H1 (cell line): ENCODE data around the gene CBLB. TPM values are rescaled to one million over a fixed set of nuclear protein-coding genes. Genes with fewer than 3 reads are reported as not detected.

ENCODE experiments used
- CTCF ChIA-PET: fragments of 300-600 bp; sonication (Branson Sonifier 250); formaldehyde crosslinking; loops from one replicate; lab custom pipeline; 2021; ENCODE audit not compliant: partially characterized antibody; lab: Charles Lee
- POLR2A ChIA-PET: fragments of 300-600 bp; sonication (Branson Sonifier 250); formaldehyde crosslinking; loops from one replicate; lab custom pipeline; 2021; ENCODE audit warnings: inconsistent platforms; ENCODE audit not compliant: partially characterized antibody; lab: Charles Lee
- DNase-seq, 2 experiments: peaks; one replicate each; pipeline versions ENCODE4 v3.0.0 to v3.0.0-alpha.2; 2010 to 2022; ENCODE audit warnings: low spot score in 2 of 2, low read depth in 1 of 2, mixed read lengths in 1 of 2
- FAIRE-seq: peaks from 2 replicates; lab custom pipeline; 2011; peaks lifted over from hg19 to GRCh38; lab: Jason Lieb, UNC
- H2AFZ ChIP-seq: 2 replicates; pipeline ENCODE4 v1.8.1; 2012; ENCODE audit warnings: low read length, inconsistent platforms
- H2AK5ac ChIP-seq: 2 replicates; pipeline ENCODE4 v1.6.1; 2013; ENCODE audit warnings: low read depth, low read length
- H2BK120ac ChIP-seq: replicated peaks from 2 replicates; pipeline ENCODE3; 2013; ENCODE audit warnings: low read depth, low read length, inconsistent platforms
- H2BK12ac ChIP-seq: 2 replicates; pipeline ENCODE4 v1.6.1; 2013; ENCODE audit warnings: low read depth, low read length
- H2BK15ac ChIP-seq: 2 replicates; pipeline ENCODE4 v1.6.1; 2013; ENCODE audit warnings: low read length
- H2BK20ac ChIP-seq: 2 replicates; pipeline ENCODE4 v1.6.1; 2013; ENCODE audit warnings: low read length
- H2BK5ac ChIP-seq: 2 replicates; pipeline ENCODE4 v1.6.1; 2013; ENCODE audit warnings: low read depth, low read length
- H3K14ac ChIP-seq: 2 replicates; pipeline ENCODE4 v1.6.1; 2013; ENCODE audit warnings: inconsistent platforms; ENCODE audit not compliant: insufficient read length
- H3K18ac ChIP-seq: 2 replicates; pipeline ENCODE4 v1.6.1; 2013; ENCODE audit warnings: low read length; ENCODE audit errors: extremely low read depth
- H3K23ac ChIP-seq: 2 replicates; pipeline ENCODE4 v1.6.1; 2013; ENCODE audit warnings: inconsistent platforms; ENCODE audit not compliant: insufficient read length
- H3K23me2 ChIP-seq: 2 replicates; pipeline ENCODE4 v1.6.1; 2013; ENCODE audit warnings: low read depth, low read length
- H3K27ac ChIP-seq: 2 replicates; pipeline ENCODE4 v1.6.1; 2011; ENCODE audit warnings: low read depth, low read length, inconsistent platforms
- H3K27me3 ChIP-seq, 4 experiments: replicated peaks in 1 of 4; 1 replicate in 1 of 4; 2 replicates in 3 of 4; pipeline versions ENCODE4 v1.6.1 to v1.8.1; 2011 to 2013; ENCODE audit warnings: low read length in 3 of 4, mild to moderate bottlenecking in 3 of 4, inconsistent platforms in 2 of 4, mixed read lengths in 2 of 4, moderate library complexity in 1 of 4; ENCODE audit not compliant: control insufficient read depth in 3 of 4, insufficient read depth in 3 of 4; ENCODE audit errors: extremely low read depth in 1 of 4
- H3K36me3 ChIP-seq, 4 experiments: 2 replicates each; pipeline versions ENCODE4 v1.6.1 to v1.8.1; 2011 to 2013; ENCODE audit warnings: mild to moderate bottlenecking in 4 of 4, low read length in 3 of 4, moderate library complexity in 2 of 4, control low read depth in 1 of 4, inconsistent platforms in 1 of 4; ENCODE audit not compliant: insufficient read depth in 4 of 4, control insufficient read depth in 2 of 4
- H3K4ac ChIP-seq: replicated peaks from 2 replicates; pipeline ENCODE3; 2013; ENCODE audit warnings: low read length, low read depth, mixed read lengths, inconsistent platforms; ENCODE audit not compliant: insufficient read length
- H3K4me1 ChIP-seq, 4 experiments: replicated peaks in 1 of 4; 1 replicate in 1 of 4; 2 replicates in 3 of 4; pipeline versions ENCODE4 v1.6.1 to v1.8.1; 2011 to 2013; ENCODE audit warnings: low read length in 3 of 4, inconsistent platforms in 2 of 4, mixed read lengths in 1 of 4; ENCODE audit not compliant: insufficient read depth in 4 of 4, control insufficient read depth in 3 of 4
- H3K4me2 ChIP-seq, 2 experiments: 2 replicates each; pipeline versions ENCODE4 v1.6.1 to v1.8.1; 2011 to 2013; ENCODE audit warnings: low read depth in 2 of 2, low read length in 2 of 2, control low read depth in 1 of 2, inconsistent platforms in 1 of 2, mild to moderate bottlenecking in 1 of 2; ENCODE audit not compliant: insufficient read depth in 1 of 2
- H3K4me3 ChIP-seq, 4 experiments: fragments of 200-600, 300-600 bp in 1 of 4; sonication (generic), shearing (Covaris generic), sonication (Bioruptor Twin) in 1 of 4; 2 replicates each; pipeline versions ENCODE4 v1.5.1 to v1.8.1; 2011 to 2016; ENCODE audit warnings: low read length in 4 of 4, low read depth in 3 of 4, control low read depth in 2 of 4, inconsistent platforms in 2 of 4, mild to moderate bottlenecking in 2 of 4, mixed read lengths in 1 of 4, moderate library complexity in 1 of 4; ENCODE audit not compliant: insufficient read depth in 2 of 4; ENCODE audit errors: extremely low read depth in 1 of 4
- H3K56ac ChIP-seq: replicated peaks from 2 replicates; pipeline ENCODE3; 2013; ENCODE audit warnings: low read depth, mild to moderate bottlenecking, mixed read lengths, low read length, inconsistent platforms; ENCODE audit not compliant: insufficient read length
- H3K79me1 ChIP-seq: 2 replicates; pipeline ENCODE4 v1.6.1; 2013; ENCODE audit warnings: low read depth, low read length, control low read depth
- H3K79me2 ChIP-seq, 2 experiments: 2 replicates each; pipeline versions ENCODE4 v1.6.1 to v1.8.1; 2012 to 2013; ENCODE audit warnings: low read length in 2 of 2, mild to moderate bottlenecking in 2 of 2, inconsistent platforms in 1 of 2; ENCODE audit not compliant: insufficient read depth in 2 of 2, control insufficient read depth in 1 of 2
- H3K9ac ChIP-seq, 4 experiments: replicated peaks in 1 of 4; 1 replicate in 1 of 4; 2 replicates in 3 of 4; pipeline versions ENCODE4 v1.6.1 to v1.8.1; 2011 to 2013; ENCODE audit warnings: low read depth in 3 of 4, low read length in 3 of 4, control low read depth in 2 of 4, mild to moderate bottlenecking in 2 of 4, moderate library complexity in 2 of 4, inconsistent platforms in 1 of 4; ENCODE audit errors: extremely low read depth in 1 of 4
- H3K9me3 ChIP-seq, 2 experiments: 2 replicates each; pipeline versions ENCODE4 v1.6.1 to v1.8.1; 2012 to 2013; ENCODE audit warnings: mild to moderate bottlenecking in 2 of 2, moderate library complexity in 2 of 2, control low read depth in 1 of 2, inconsistent platforms in 1 of 2, low read depth in 1 of 2, low read length in 1 of 2, mixed read lengths in 1 of 2; ENCODE audit not compliant: insufficient read depth in 2 of 2
- H4K20me1 ChIP-seq, 2 experiments: replicated peaks in 1 of 2; 2 replicates each; pipeline versions ENCODE3 to v1.8.1; 2011 to 2013; ENCODE audit warnings: inconsistent platforms in 2 of 2, low read length in 2 of 2, mild to moderate bottlenecking in 1 of 2; ENCODE audit not compliant: insufficient read depth in 2 of 2, control insufficient read depth in 1 of 2
- H4K5ac ChIP-seq: 2 replicates; pipeline ENCODE4 v1.6.1; 2013; ENCODE audit warnings: low read length, low read depth, mixed read lengths, inconsistent platforms; ENCODE audit not compliant: insufficient read length
- H4K8ac ChIP-seq: 2 replicates; pipeline ENCODE4 v1.8.0; 2013; ENCODE audit warnings: mild to moderate bottlenecking, moderate library complexity, low read length, inconsistent platforms; ENCODE audit not compliant: insufficient read depth; ENCODE audit errors: extremely low read depth
- H4K91ac ChIP-seq: replicated peaks from 2 replicates; pipeline ENCODE3; 2013; ENCODE audit warnings: low read length, mixed read lengths, inconsistent platforms; ENCODE audit not compliant: insufficient read length
- BRCA1 ChIP-seq: IDR thresholded peaks from 2 replicates; pipeline ENCODE4 v1.6.1; 2012; ENCODE audit warnings: low read depth, low read length, improper control_type of control experiment
- CEBPB ChIP-seq: IDR thresholded peaks from 2 replicates; pipeline ENCODE4 v1.6.1; 2012; ENCODE audit warnings: low read depth, low read length
- JUN ChIP-seq: IDR thresholded peaks from 2 replicates; pipeline ENCODE4 v1.6.1; 2011; ENCODE audit warnings: low read depth, mild to moderate bottlenecking, improper control_type of control experiment, low read length
- KDM1A ChIP-seq: fragments of 200-600, 300-600 bp; sonication (generic); IDR thresholded peaks from 2 replicates; pipeline ENCODE4 v1.7.1; 2016; ENCODE audit warnings: mild to moderate bottlenecking, low read length, borderline replicate concordance
- KDM4A ChIP-seq: IDR thresholded peaks from one replicate; pipeline ENCODE4 v1.7.1; 2012; ENCODE audit warnings: low read depth, mild to moderate bottlenecking, moderate library complexity, low read length, inconsistent platforms; ENCODE audit not compliant: severe bottlenecking
- KDM5A ChIP-seq: fragments of 200-600 bp; IDR thresholded peaks from 2 replicates; pipeline ENCODE4 v1.7.1; 2012; ENCODE audit warnings: mild to moderate bottlenecking, low read length, inconsistent platforms, mixed read lengths
- PHF8 ChIP-seq: fragments of 200-600 bp; sonication (generic); conservative IDR thresholded peaks from 2 replicates; pipeline ENCODE4 v1.7.1; 2012; ENCODE audit warnings: low read depth, mild to moderate bottlenecking, inconsistent platforms, low read length, moderate library complexity
- RAD21 ChIP-seq, 2 experiments: IDR thresholded peaks in 1 of 2; conservative IDR thresholded peaks in 1 of 2; 2 replicates each; pipeline ENCODE4 v1.6.1; 2011; ENCODE audit warnings: low read depth in 2 of 2, low read length in 2 of 2, improper control_type of control experiment in 1 of 2, inconsistent platforms in 1 of 2, mild to moderate bottlenecking in 1 of 2, moderate library complexity in 1 of 2
- SIRT6 ChIP-seq: IDR thresholded peaks from one replicate; pipeline ENCODE4 v1.7.1; 2012; ENCODE audit warnings: low read length, inconsistent platforms
- SP4 ChIP-seq: IDR thresholded peaks from 2 replicates; pipeline ENCODE4 v1.6.1; 2012; ENCODE audit warnings: low read length, inconsistent platforms
- TAF1 ChIP-seq: IDR thresholded peaks from 2 replicates; pipeline ENCODE4 v1.6.1; 2011; ENCODE audit warnings: mild to moderate bottlenecking, low read depth, low read length
- TEAD4 ChIP-seq: IDR thresholded peaks from 2 replicates; pipeline ENCODE4 v1.6.1; 2012; ENCODE audit warnings: low read depth, low read length, inconsistent platforms, mixed read lengths
- WGBS, 2 experiments: shearing (Covaris generic) in 1 of 2; methylation state at CpG; one replicate each; pipeline versions ENCODE4 v1.1.6 to v1.1.7; 2013 to 2015; ENCODE audit warnings: low lambda C conversion rate in 2 of 2, mixed read lengths in 2 of 2, inconsistent platforms in 1 of 2, low coverage in 1 of 2, missing lambda C conversion rate in 1 of 2; ENCODE audit not compliant: insufficient replicate concordance in 2 of 2, insufficient coverage in 1 of 2, insufficient read length in 1 of 2; ENCODE audit errors: extremely low coverage in 1 of 2, missing lambda C conversion rate in 1 of 2; 5-methylcytosine and 5-hydroxymethylcytosine counted together
- polyA plus RNA-seq, 7 experiments: library from polyadenylated mRNA; depleted of rRNA in 3 of 7; stranded (reverse) in 5 of 7; unstranded in 2 of 7; fragments of >200 nt in 5 of 7; fragments of 200-250 nt in 2 of 7; gene quantifications; 1 replicate in 5 of 7; 2 replicates in 1 of 7; 4 replicates in 1 of 7; pipeline versions ENCODE4 v1.2.1 to v1.2.3, GENCODE V29; 2011 to 2013; ENCODE audit warnings: missing spikeins in 2 of 7, mixed read lengths in 2 of 7
- total RNA-seq: library from RNA; stranded (reverse); fragmentation: NEBNext Ultra II Directional; extraction: Animal tissue kit (Norgen Biotek cat#: 25700); gene quantifications from 2 replicates; pipeline ENCODE4 v1.2.1, GENCODE V29; 2021
- TF ChIP-seq, protein P1 (sequence below): IDR thresholded peaks from 2 replicates; pipeline ENCODE4 v1.6.1; 2011; ENCODE audit warnings: low read depth, mild to moderate bottlenecking, low read length; ENCODE audit not compliant: insufficient read depth

CBLB gene
- total and polyA plus RNA-seq, 2 of the 8 experiments (the other 6 are each of a cell fraction or from before 2014, with no cell fraction given), result 14.5 to 26.0 TPM

DNA sequence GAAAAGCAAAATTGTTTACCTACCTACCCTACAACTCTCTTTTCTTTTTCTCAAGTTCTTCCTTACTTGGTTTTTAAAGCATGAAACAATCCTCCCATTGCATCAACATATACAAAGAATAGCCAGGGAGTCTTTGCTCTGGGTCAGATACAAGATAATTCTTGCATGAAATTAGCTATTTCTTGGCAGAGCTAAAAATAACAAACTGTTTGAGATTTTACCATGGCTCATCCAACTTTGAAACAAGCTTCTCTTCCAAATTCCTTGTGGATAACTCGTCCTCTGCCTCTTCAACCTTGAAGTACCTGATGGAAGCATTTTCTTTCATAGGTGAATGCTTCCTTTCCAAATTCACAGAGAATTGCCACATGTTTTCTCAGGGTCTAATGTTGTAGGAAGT lies 9.2 kb upstream of the CBLB start:
- H3K4me3 ChIP-seq, result 0 out of 8 replicates have a peak overlapping the region, but pooled peaks of 1 of the 4 experiments have one; percentile 12
- H2AK5ac ChIP-seq, result no peak overlapping the region
- no peak for DNase-seq
- H4K5ac ChIP-seq, result no peak overlapping the region
- H3K23me2 ChIP-seq, result no peaks in the 10 kb centered on the region
- H2BK20ac ChIP-seq, result no peak overlapping the region
- 0 out of 2 replicates have a peak overlapping the region, but pooled peaks have one; percentile 3 for H2AFZ ChIP-seq
- H3K27ac ChIP-seq, result no peak overlapping the region
- no peak for FAIRE-seq
- no peaks in the 10 kb centered on the region for H3K27me3 ChIP-seq
- H3K4me1 ChIP-seq, result peaks cover 0 to 3% (median 0%) of the 10 kb centered on the region in 4 experiments; a peak in 1 of 7 replicates
- no peak overlapping the region for H2BK15ac ChIP-seq
- no peaks in the 10 kb centered on the region for H3K36me3 ChIP-seq
- H3K4me2 ChIP-seq, result no peak overlapping the region
- no peak overlapping the region for H3K14ac ChIP-seq
- H3K79me1 ChIP-seq, result no peaks in the 10 kb centered on the region
- H3K9ac ChIP-seq, result no peak overlapping the region
- 50% methylated on average over 1 of the region's 1 CpG; no CpG with 5 or more reads in 1 of the 2 experiments for WGBS, 2 experiments
- no peak overlapping the region for H2BK120ac ChIP-seq
- H3K23ac ChIP-seq, result no peak overlapping the region
- no peak overlapping the region for H3K56ac ChIP-seq
- no peaks in the 10 kb centered on the region for H3K79me2 ChIP-seq
- POLR2A ChIA-PET, result interaction anchor here (1.0 kb wide), 1 partner anchor 1621 kb away, joined by 3 read pairs; no protein-coding TSS in a partner anchor
- no peak overlapping the region for H2BK5ac ChIP-seq
- no peak overlapping the region for H3K4ac ChIP-seq
- no peak for TF ChIP-seq KDM1A
- TF ChIP-seq CEBPB, result no peak
- no peak for TF ChIP-seq SP4
- no peak for TF ChIP-seq BRCA1
- TF ChIP-seq PHF8, result no peak
- no peak for TF ChIP-seq KDM4A
- no peak for TF ChIP-seq KDM5A
- TF ChIP-seq TAF1, result no peak
- no peak for TF ChIP-seq TEAD4
- TF ChIP-seq, protein P1, sequence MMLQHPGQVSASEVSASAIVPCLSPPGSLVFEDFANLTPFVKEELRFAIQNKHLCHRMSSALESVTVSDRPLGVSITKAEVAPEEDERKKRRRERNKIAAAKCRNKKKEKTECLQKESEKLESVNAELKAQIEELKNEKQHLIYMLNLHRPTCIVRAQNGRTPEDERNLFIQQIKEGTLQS, result no peak
- no peak for TF ChIP-seq SIRT6
- TF ChIP-seq RAD21 (IDR thresholded peaks at IDR 0.05 in 1 of 2, conservative IDR thresholded peaks at IDR 0.05 in 1 of 2; ENCODE audit: low read depth in 2 of 2, low read length in 2 of 2), result no peak
- TF ChIP-seq JUN, result no peak
- no peaks in the 10 kb centered on the region for H3K9me3 ChIP-seq
- no peak overlapping the region for H3K18ac ChIP-seq
- H2BK12ac ChIP-seq, result no peak overlapping the region
- no peak overlapping the region for H4K91ac ChIP-seq
- no peak overlapping the region for H4K8ac ChIP-seq
- no peaks in the 10 kb centered on the region for H4K20me1 ChIP-seq
- CTCF ChIA-PET, result interaction anchor here (0.6 kb wide), 2 partner anchors 11 to 13 kb away, joined by 3 read pairs; no protein-coding TSS in a partner anchor
